GM21737 (cell line): Measurements from ENCODE around the gene MS4A12.
"Not testable (repeated sequence)": the region's sequence is repeated elsewhere in the genome, so short reads cannot be mapped to it uniquely, and the experiment has no call there.

Experiments used
- ATAC-seq: cut with Tn5 transposase; IDR thresholded peaks from one replicate; pipeline ENCODE4 v1.9.1; 2021; ENCODE audit warnings: mild to moderate bottlenecking, moderate library complexity; ENCODE audit not compliant: unreplicated experiment

The MS4A12 gene

GRCh38 chr11:60511393-60511792, 18.8 kb downstream of the MS4A12 start:
- ATAC-seq: no peak

GRCh38 chr11:60512651-60513225, 20.2 kb downstream of the MS4A12 start:
- ATAC-seq: no peak

- ATAC-seq: no peak
Measured at GRCh38 chr11:60513496-60514460, 21.2 kb downstream of the MS4A12 start.

- ATAC-seq: no peak
Measured at GRCh38 chr11:60515144-60515855, 22.7 kb downstream of the MS4A12 start, which contains the start of gene MS4A13. Gene MS4A13, plus strand, starts transcription at chr11:60515392. Its CDS starts 2,692 bp downstream, at chr11:60518084.

GRCh38 chr11:60528465-60528864, 35.9 kb downstream of the MS4A12 start:
- no peak for ATAC-seq

- ATAC-seq: no peak
Measured at GRCh38 chr11:60528934-60529333, 36.4 kb downstream of the MS4A12 start.

GRCh38 chr11:60530454-60531100, 38.0 kb downstream of the MS4A12 start:
- no peak for ATAC-seq

GRCh38 chr11:60532383-60532782, 39.8 kb downstream of the MS4A12 start:
- not testable (repeated sequence) for ATAC-seq

- ATAC-seq: not testable (repeated sequence)
Measured at GRCh38 chr11:60538627-60539026, 46.0 kb downstream of the MS4A12 start.

- no peak for ATAC-seq
Measured at GRCh38 chr11:60544077-60544476, 51.5 kb downstream of the MS4A12 start.
